Hematopoietic multipotent progenitor cell treated with erythropoietin and hydrocortisone succinate and interleukin-3 and kit ligand, for 8 days (in vitro differentiated cells): ENCODE results near the gene FOXA1.

Experiments used
- DNase-seq: peaks from one replicate; pipeline ENCODE4 v3.0.0-alpha.2; 2015

Gene FOXA1

DNA sequence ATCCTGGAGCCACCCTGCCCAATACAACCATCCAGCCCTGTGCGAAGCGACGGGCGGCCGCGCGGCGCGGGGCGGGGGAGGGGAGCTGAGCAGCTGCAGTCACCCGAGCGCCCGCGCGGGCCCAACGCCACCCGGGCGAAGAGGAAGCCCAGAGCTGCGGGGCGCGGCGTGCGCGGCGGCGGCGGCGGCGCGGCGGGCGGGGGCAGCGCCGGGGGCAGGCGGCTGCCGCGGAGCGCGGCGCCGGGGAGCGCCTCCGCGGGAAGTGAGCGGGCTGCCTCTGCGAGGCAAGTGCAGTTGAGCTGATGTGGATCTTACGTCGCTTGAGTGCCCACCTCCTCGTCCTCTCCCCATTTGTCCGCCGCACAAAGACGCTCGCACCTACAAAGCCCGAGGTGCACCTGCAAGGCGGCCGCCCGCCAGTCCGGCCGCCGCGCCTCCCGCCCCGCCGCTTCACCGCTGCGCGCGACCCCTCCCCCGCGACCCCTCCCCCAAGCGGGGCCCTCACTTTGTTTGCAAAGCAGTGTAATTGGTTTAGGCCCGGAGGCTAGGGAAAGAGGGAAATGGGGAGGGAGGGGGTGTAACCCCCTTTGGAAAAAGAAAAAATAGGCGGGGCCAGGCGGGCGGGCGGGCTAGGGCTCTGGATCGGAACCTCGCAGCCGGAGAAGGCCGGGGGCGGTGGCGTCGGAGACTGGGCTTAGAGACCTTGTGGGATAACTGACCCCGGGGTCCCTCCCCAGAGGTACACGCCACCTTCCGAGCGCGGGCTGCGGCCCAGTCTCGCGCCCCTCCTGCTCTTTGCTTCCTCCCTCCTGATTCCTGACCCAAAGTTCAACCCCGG, at the start of gene FOXA1, which contains the start of gene TTC6:
Gene FOXA1 (minus strand): TSS at position 279 of the 838 bp plus-strand sequence. CDS start 277 bp downstream, at position 2.
Gene TTC6 (plus strand): TSS at position 659 of the 838 bp plus-strand sequence. CDS start 26,436 bp downstream, outside the sequence.
- no peak for DNase-seq

DNA sequence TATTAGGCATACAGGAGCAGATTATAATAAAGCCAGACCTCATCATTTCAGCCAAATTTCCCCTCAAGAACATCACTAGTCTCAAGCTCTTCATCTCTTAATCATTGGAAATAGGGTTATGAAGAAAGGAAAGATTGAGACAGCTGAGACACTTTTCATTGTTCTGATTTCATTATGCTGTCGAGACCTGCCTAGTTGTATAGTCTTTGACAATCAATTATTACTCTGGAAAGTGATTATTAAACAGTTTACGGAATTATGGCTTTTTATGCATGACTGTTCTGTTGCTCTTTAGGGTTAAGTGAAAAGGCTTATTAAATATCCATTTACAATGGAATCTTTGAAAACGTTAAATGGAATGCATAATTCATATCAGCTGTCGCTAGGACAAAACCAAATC, 48.7 kb upstream of the FOXA1 start:
- DNase-seq = no peak

DNA sequence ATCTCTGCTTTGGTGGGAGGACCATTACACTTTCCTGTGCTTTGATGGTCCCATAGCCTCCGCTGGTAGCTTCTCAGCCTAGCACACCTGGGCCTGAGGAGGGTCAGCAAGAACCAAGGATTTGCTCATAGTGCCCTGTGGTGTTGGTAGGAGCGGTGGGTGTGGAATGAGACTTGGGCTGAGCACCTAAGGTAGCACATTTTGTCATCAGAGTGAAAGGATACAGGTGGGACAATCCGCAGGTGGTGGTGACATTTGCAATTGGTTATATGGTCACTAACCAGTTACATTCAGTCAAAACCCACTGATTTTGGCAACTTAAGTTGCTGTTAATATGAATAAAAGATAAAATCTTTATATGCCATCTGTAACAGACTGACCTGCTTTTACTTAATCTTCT, 47.1 kb upstream of the FOXA1 start:
- no peak for DNase-seq

DNA sequence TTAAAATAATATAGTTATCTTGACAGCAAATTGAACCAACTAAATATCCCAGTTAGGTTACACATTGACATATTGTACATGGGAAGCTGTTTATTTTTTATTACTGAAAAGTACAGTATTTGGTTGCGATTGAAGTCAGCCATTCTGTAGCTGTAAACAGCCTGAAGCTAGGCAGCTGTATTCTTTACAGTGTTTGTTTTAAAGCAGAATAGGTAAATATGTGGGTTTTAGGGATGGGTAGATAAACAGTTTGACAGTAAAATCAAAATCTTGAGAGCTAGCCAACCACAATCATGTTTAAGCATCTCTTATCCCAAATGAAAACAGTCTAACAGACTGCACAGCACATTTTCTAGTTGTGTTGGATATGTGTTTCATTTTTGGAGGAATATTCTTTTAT, 46.1 kb upstream of the FOXA1 start:
- no peak for DNase-seq

DNA sequence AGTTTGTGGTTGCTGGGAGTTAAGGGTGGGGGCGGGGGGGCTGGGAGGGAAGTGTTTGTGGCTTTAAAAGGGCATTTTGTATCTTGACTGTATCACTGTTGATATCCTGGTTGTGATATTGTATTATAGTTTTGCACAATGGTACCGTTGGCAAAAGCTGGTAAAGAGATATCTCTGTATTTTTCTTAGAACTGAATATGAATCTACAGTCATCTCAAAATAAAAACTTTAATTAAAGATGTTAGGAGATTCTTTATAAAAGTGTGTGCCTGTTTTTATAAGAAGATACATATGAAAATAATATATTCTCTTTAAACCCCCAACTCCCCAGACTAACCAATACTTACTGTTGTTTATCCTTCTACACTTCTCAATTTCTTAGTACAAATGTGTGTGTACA, 43.5 kb upstream of the FOXA1 start:
- no peak for DNase-seq

DNA sequence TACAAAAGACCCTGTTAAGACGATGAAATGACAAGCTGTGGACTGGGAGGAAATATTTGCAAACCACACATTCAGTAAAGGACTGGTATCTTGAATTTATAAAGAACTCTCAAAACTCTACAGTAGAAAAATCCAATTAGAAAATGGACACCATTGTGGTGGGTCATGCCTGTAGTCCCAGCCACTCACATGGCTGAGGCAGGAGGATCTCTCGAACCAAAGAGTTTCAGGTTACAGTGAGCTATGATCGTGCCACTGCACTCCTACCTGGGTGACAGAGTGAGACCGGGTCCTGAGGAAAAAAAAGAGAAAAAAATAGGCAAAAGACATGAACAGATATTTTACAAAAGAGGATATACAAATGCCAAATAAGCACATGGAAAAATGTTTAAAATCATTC, 42.3 kb upstream of the FOXA1 start:
- DNase-seq = no peak

DNA sequence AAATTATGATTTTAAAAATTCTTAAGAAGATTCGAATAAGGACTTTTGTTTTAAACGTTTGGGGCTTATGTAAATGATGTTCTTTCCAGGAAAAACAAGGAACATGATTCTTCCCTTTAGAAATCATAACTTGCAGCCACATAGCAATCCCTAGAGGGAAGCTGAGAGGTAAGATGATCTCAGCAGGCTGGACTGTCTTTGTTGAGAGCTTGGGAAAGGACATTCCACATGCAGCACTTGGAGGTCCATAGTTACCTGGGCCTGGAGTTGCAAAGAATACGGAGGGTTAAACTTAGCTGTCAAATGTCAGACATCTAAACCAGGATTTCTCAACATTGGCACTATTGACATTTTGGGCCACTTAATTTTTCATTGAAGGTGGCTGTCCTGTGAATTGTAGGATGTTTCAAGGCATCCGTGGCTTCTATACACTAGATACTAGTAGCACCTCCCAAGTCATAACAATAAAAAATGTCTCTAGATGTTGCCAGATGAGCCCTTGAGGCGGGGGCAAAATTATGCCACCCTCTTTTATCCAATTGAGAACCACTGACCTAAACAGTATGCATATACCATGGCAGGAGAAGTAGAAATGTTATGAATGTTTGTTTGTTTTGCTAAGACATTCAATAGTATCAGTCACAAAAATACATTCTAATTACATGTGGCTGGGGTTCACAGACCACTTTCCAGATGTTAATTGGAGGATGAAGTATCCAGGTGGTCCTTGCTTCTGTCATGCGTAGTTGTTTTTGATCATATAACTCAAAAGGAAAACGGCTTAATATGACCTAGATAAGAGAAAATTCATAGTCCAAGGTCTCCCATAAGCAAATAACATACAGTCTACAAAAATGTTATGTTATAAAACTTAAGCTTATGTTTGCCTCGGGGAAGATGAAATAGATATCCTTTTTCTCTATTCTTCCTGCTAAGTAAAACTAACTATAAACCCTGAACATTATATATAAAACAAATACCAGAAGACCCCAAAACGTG, 30.8 kb upstream of the FOXA1 start:
- no peak for DNase-seq

DNA sequence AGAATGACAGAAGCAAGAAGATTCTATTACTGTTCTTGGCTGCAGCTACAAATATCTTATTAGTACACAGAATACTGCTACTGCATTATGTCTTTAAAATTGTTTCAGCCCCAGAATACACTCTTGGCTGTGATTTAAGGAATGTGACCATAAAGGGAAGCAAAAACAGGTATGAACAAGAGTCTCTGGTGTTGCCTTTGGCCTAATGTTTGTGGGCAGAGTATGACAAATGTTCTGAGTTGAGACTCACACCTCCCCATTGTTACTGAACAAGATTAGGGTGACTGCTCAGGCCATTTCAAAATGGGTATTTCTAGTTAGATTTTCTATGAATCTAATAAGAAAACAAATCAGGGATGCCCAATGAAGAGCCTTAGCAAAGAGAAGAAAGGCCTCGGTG, 28.9 kb upstream of the FOXA1 start:
- DNase-seq = no peak

DNA sequence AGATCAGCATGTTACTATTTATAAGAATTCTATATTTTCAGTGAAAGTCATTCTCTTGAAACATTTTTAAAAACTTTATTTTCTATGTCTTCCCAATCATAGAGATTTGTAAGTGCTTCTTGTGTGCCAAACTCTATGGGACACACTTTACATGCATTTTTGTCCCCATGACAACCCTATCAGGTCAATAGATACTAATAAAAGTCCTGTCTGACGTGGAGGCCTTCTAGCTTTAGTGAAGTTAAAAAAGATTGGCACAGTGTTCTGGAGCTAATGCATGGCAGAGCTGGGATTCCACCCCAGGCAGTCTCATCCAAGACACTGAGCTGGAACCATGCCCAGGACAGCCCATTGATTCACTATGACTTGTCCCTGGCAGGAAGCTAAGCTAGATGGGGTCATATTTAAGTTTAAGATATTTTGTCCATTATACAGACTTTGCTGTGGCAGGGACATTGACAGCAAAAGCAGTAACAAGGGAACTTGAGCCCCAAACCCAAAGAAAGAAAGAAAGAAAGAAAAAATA, 28.4 kb upstream of the FOXA1 start:
- DNase-seq = no peak

DNA sequence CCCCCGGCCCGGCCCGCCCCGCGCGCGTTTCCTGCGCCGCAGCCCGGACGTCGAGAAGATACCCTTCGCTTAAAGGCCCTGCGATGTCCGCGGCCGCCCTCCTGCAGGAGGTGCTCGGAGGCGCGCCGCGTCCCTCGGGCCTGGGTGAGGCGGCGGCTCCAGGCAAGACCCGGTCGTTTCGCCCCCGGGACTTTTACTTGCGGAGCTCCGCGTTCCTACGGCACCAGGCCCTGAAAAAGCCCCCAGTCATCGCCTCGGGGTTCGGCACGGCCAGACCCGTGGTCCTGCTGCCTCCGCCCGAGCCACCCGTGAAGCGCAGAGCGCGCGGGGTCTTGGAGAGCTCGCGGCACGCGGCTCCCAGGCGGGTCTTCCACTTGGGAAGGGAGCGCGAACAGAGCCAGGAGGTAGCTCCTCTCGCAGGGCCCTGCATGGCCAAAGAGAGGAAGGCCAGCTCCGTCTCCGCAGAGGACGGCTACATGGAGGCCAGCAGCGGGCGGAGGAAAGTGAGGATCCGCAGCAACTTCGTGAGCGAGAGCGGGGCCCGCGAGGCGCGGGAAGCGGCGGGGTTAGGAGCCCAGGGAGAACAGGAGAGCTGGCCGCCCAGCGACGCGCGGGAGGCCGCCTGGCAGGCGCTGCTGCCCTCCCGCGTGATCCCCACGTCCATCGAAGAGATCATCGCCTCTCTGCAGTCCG, 27.3 kb upstream of the FOXA1 start:
- no peak for DNase-seq

DNA sequence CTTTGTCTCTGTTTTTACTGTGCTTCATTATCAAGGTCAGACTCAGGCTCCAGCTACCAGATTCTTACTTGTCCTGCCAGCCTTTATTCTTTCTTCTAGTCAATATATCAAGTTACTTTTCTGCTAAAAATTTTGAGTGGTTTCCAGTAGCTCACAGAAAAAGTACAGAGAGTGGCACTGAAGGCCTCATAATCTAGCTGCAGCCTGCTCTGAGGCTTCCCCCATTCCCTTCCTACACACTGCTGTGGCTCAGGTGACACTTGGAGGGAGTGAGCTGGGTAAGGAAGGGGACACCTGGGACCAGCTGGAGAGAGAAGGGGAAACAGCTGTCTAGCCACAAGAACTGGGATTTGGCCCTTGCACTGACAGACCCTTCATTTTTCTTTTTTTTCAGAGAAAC, 25.8 kb upstream of the FOXA1 start:
- DNase-seq = no peak

DNA sequence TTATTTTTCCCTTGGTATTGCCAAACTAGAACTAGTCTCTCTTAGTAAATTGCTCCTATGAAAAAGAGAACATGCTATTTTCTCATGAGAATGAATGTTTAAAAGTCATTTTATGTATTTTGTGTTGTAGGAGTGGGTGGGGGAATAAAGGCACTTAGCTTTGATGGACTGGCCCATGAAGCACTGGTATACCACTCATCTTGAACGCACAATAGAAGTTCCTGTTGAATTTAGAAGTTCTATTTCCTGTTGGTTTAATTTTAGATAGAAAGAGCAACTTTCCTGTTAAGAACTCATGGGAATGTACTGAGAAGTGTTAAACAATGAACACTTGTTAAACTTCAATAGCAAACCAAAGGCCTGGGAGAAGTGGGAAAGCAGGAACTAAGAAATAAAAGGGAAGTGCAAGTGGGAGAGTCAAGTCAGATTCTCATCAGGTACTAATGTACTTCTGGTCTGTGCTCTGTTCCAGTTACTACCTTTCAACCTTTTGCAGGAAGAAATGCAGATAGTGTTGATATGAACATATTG, 23.5 kb upstream of the FOXA1 start:
- DNase-seq = no peak

DNA sequence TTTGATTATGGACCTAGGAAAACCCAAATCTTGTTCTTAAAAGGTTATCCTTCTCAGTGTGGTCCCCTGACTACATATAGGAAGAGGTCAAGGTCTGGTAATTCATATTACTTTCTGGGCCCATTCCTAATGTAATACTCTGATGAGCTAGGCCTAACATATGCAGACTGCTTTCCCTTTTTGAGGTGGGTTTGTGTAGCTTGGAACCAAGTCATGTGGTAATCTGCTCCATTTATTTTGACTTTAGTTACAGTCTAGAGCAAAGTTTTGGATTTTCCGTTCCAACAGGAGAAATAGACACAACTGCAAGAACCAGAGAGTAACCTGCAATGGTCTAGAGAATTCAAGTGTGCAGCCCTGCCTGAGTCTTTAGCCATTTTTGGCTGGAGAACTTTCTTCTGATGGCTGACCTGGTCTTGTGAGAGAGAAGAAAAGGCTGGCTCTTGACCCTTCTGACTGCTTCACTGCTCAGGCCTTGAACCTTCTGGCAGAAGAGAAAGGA, 22.9 kb upstream of the FOXA1 start:
- DNase-seq = no peak

DNA sequence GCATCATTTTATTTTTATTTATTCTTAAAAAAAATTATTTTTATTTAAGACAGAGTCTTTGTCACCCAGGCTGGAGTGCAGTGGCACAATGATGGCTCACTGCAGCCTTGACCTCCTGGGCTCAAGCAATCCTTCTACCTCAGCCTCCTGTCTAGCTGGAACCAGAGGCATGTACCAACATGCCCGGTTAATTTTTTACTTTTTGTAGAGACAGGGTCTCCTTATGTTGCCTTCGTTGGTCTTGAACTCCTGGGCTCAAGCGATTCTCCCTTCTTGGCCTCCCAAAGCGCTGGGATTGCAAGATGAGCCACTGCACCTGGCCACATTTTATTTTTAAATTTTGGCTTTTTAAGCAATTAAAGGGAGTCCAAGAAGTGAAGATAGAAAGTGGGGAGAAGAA, 21.8 kb upstream of the FOXA1 start:
- DNase-seq = no peak

DNA sequence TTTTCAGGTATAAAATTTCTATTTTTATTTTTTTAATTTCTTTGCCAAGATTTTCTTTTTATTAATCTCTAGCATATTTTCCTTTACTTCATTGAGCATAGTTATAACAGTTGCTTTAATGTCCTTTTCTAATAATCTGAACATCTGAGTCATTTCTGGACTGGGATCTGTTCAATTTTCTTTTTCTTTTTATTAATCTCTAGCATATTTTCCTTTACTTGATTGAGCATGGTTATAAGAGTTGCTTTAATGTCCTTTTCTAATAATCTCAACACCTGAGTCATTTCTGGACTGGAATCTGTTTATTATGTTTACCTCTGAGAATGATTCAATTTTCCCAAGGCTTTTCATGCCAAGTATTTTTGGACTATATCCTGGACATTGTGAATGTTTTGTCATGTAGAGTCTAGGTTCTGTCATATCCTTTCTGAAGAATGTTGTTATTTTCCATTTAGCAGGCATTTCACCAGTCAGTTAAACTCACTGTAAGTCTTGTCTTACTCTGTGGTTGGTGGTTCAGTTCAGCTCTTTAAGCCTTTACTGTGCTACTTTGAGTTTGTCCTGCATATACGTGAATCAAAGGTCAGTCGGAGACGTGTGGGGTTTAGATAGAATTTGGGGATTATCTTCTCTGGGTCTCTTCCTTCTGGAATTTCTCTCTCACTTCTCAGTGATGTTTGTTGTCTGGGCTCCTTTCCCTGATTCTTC, 20.7 kb upstream of the FOXA1 start:
- DNase-seq = no peak

DNA sequence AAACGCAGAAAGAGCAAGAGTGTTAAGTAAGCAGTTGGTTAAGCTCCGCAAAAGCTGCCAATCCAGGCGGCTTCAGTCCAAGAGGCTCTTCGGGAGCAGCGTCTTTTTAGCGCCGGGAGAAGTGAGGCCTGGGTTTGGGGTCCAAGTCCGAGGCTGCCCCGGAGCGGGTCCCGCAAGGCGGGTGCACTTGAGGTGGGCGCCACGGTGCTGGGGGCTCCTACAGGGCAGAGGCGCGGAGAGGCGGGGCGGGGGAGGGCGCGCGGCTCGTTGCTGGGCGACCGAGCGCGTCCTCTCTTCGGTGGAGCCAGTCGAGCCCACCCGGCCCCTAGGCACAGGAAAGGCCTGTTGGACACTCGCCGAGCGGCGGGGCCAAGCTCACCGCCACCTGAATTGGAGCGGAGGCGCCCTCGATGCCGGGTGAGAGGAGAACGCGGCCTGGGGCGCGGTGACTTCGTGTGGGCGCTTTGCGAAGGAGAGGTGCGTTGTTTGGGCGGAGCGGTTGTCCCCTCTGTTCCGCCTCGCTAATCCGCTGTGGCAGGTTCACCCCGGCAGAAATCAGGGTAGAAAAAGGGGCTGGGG, 16.0 kb upstream of the FOXA1 start:
- DNase-seq = no peak

DNA sequence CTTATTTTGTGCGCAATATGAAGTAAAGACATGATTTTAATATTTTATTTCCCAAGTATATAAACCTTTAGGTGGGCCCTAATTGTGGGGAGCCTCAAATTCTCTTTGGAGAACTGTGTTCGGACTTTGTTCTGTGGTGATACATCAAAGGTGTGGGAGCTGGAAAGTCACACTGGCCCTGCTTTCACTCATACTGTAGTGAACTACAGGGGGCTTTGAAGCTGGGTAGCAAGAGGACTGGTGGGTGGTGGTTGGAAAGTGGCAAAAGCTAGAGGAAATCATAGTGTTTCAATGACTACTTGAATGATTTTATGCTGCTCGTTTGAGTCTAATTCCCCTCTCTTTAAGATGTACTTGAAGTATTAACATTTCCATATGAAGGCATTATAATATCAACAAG, 13.6 kb upstream of the FOXA1 start:
- no peak for DNase-seq

DNA sequence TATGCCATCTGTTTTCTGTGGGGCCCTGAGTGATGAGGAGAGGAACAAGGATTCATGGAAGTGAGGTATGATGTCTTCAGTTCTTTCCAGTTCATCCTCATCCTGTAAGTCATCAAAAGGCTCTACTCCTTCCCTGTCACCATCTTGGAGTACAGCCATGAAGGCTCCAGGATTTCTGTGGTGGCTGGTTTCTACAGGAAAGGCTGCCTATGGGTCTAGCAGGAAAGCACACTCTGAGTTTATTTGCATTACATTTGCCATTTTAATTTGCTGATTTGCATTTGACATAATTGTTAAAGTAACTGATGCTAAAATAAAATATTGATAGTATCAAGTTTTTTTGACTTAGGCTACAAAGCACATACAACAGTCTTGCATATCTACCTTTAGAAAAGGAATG, 11.6 kb upstream of the FOXA1 start:
- no peak for DNase-seq

DNA sequence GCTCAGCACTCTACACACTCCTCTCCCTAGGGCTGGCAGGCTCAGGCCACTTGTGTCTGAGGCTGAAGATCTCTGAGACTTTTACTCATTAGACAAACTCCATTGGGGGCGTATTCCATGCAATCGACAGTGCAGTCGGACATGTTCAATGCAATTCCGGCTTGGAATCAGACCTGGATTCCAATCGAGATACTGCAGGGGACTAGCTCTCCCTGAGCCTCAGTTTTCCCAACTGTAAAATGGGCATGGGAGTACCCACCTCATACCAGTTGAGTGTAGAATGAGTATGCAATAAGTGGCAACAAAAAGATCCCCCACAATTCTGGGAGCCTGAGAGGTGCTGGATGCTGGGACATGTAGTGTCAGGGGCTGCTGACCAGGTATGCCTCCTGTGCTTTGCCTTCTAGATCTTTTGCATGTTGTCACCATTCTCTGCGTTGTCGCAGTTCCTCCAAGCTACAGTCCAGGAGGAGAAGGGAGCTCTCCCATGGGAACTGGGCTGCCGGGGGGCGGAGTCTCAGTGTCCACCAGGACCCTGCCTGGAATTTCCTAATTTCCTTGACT, 8.7 kb upstream of the FOXA1 start:
- no peak for DNase-seq

DNA sequence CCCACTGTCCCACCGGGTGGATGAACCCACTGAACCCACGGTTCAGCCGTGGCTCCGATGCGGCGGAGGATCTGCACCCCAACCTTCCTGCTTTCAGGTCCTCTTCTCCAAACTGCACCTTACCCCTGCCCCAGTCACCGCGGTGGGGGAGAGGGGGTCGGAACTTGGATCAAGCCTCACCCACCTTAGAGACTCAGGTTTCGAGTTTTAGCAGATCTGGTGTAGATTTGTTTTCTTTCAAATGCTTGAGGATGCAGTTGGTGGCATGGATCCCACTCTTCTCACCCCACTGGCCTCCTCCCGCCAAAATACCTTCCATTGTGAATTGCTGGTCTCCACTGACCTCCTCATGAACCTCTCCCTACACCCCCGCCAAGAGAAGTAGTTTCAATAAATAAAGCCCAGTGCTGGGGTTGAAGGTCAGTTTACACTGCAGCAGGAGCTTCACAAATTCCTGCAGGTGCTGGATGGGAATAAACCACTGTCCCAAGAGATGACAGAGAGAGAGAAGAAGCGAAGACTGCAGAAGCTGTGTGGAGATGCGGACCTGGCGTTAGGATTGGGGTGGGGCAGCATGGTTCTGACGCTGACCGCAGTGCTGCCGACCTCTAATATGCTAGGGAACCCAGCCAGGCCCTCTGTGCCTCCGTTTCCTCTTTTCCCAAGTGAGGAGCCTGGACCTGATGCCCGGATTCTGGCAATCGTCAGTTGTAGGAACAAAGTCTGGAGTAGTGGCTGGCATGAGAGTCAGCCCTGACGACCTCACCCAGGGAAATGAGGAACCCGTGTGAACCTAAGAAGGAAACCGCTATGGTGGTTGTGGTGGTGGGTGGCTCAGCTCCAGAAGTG, 7.8 kb upstream of the FOXA1 start:
- DNase-seq = no peak
